Hepatocyte (in vitro differentiated cells): Measurements from ENCODE around the gene TMC1. TPM values are rescaled to one million over a fixed set of nuclear protein-coding genes. Genes with fewer than 3 reads are reported as not detected.

ENCODE experiments used
- DNase-seq: peaks from one replicate; pipeline ENCODE4 v3.0.0-alpha.2; 2016; ENCODE audit warnings: low spot score
- H2AFZ ChIP-seq: fragments of 200-600 bp; sonication (generic); 2 replicates; pipeline ENCODE4 v1.6.0; 2016; ENCODE audit warnings: antibody characterized with exemption, mild to moderate bottlenecking
- H3K27ac ChIP-seq: fragments of 200-600 bp; sonication (generic); 2 replicates; pipeline ENCODE4 v1.5.1; 2016; ENCODE audit warnings: mild to moderate bottlenecking
- H3K27me3 ChIP-seq: fragments of 200-600 bp; sonication (generic); 2 replicates; pipeline ENCODE4 v1.6.1; 2016
- H3K36me3 ChIP-seq: fragments of 200-600 bp; sonication (generic); replicated peaks from 2 replicates; pipeline ENCODE4 v1.5.1; 2016; ENCODE audit warnings: low read depth; ENCODE audit not compliant: insufficient read depth
- H3K4me1 ChIP-seq: fragments of 200-600 bp; sonication (generic); 2 replicates; pipeline ENCODE4 v1.5.1; 2016; ENCODE audit warnings: mild to moderate bottlenecking, moderate library complexity; ENCODE audit not compliant: insufficient read depth
- H3K4me2 ChIP-seq: fragments of 200-600 bp; sonication (generic); 2 replicates; pipeline ENCODE4 v1.6.0; 2016
- H3K4me3 ChIP-seq: fragments of 200-600 bp; sonication (generic); 2 replicates; pipeline ENCODE4 v1.5.1; 2016; ENCODE audit warnings: mild to moderate bottlenecking
- H3K79me2 ChIP-seq: fragments of 200-600 bp; sonication (generic); 2 replicates; pipeline ENCODE4 v1.6.0; 2017; ENCODE audit warnings: mild to moderate bottlenecking
- H3K9me2 ChIP-seq: fragments of 200-600 bp; sonication (generic); replicated peaks from 2 replicates; pipeline ENCODE4 v1.6.0; 2017; ENCODE audit warnings: mild to moderate bottlenecking; ENCODE audit not compliant: insufficient read depth
- H3K9me3 ChIP-seq: fragments of 200-600 bp; sonication (generic); 2 replicates; pipeline ENCODE4 v1.5.1; 2016; ENCODE audit warnings: low read depth, mild to moderate bottlenecking
- H4K20me1 ChIP-seq: fragments of 200-600 bp; sonication (generic); 2 replicates; pipeline ENCODE4 v1.6.0; 2016; ENCODE audit warnings: mild to moderate bottlenecking; ENCODE audit not compliant: insufficient read depth, poor library complexity, severe bottlenecking
- EZH2 ChIP-seq: fragments of 200-600 bp; sonication (generic); IDR thresholded peaks from 2 replicates; pipeline ENCODE4 v1.6.1; 2016; ENCODE audit warnings: antibody characterized with exemption, mild to moderate bottlenecking, borderline replicate concordance
- EZH2phosphoT487 ChIP-seq: fragments of 200-600 bp; sonication (generic); IDR thresholded peaks from one replicate; pipeline ENCODE4 v1.6.1; 2018; ENCODE audit warnings: antibody characterized with exemption, mild to moderate bottlenecking, low read depth, moderate library complexity; ENCODE audit not compliant: unreplicated experiment, severe bottlenecking
- WGBS: methylation state at CpG from one replicate; pipeline ENCODE4 v1.1.6; 2016; ENCODE audit warnings: low lambda C conversion rate; ENCODE audit errors: missing lambda C conversion rate; 5-methylcytosine and 5-hydroxymethylcytosine counted together
- polyA plus RNA-seq: library from polyadenylated mRNA; unstranded; fragments of >200 nt; fragmentation: Nextera tagmentation; extraction: Ambion mirVana; gene quantifications from 2 replicates; pipeline ENCODE4 v1.2.1, GENCODE V29; 2016
- total RNA-seq: library from RNA; depleted of rRNA; stranded (reverse); fragments of >200 nt; gene quantifications from 2 replicates; pipeline ENCODE4 v1.2.3, GENCODE V29; 2014
- TF ChIP-seq, protein P1 (sequence below): fragments of 200-600 bp; sonication (generic); IDR thresholded peaks from 2 replicates; pipeline ENCODE4 v1.5.1; 2016; ENCODE audit warnings: antibody characterized with exemption, mild to moderate bottlenecking; ENCODE audit not compliant: poor library complexity

The TMC1 gene
- total and polyA plus RNA-seq, 2 experiments from 2014 or later = 0.20 to 0.23 TPM

DNA sequence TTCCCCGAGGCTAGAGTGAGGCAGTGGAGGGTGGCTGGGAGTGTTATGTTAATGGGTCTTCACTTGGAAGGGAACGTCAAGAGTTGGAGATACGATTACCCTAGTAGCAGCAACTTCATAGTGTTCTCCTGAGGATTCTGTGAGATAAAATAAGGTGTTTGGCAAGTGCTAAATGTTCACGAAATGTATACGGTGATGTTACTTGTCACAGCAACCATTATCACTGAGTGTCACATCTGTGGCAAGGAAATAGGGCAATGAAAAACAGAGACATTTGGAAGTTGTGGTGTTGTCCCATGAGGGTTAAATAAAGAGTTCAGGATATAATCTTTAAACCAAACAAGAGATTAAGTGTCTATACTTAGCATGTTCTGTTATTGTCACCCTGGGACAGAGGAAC is 248.1 kb downstream of the TMC1 start:
- Histone ChIP-seq H4K20me1 (no peaks in the 10 kb centered on the region), H3K4me2 (no peak overlapping the region), H3K4me1 (no peaks in the 10 kb centered on the region), H3K27ac (no peak overlapping the region), H3K9me3 (no peaks in the 10 kb centered on the region), H3K27me3 (no peaks in the 10 kb centered on the region), H3K9me2 (no peaks in the 10 kb centered on the region), H3K79me2 (no peaks in the 10 kb centered on the region), H3K4me3 (no peak overlapping the region), H3K36me3 (no peaks in the 10 kb centered on the region), H2AFZ (no peak overlapping the region)
- no peak for TF ChIP-seq EZH2
- TF ChIP-seq, protein P1, sequence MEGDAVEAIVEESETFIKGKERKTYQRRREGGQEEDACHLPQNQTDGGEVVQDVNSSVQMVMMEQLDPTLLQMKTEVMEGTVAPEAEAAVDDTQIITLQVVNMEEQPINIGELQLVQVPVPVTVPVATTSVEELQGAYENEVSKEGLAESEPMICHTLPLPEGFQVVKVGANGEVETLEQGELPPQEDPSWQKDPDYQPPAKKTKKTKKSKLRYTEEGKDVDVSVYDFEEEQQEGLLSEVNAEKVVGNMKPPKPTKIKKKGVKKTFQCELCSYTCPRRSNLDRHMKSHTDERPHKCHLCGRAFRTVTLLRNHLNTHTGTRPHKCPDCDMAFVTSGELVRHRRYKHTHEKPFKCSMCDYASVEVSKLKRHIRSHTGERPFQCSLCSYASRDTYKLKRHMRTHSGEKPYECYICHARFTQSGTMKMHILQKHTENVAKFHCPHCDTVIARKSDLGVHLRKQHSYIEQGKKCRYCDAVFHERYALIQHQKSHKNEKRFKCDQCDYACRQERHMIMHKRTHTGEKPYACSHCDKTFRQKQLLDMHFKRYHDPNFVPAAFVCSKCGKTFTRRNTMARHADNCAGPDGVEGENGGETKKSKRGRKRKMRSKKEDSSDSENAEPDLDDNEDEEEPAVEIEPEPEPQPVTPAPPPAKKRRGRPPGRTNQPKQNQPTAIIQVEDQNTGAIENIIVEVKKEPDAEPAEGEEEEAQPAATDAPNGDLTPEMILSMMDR = no peak
- TF ChIP-seq EZH2phosphoT487 = no peak
- DNase-seq = no peak
- 78% methylated on average over 5 of the region's 5 CpGs for WGBS

DNA sequence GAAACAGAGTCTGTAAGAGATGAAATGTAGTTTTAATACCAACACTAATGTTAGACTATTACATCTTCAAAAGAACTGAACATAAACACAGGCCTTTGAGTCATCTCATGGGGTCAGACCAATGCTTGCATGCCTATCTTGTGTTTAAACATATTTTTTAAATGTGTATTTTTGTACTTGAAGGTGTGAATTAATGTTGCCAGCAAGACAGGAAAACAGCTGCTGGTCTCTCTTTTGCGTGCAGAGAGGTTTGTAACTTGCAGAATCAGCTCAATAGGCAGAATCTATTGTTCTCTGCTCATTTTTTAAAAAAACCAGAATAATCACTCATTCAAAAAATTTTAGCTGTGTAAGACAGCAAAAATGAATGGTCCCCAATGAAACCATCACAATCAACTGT is 251.3 kb downstream of the TMC1 start:
- Histone ChIP-seq H3K9me3 (no peaks in the 10 kb centered on the region), H3K4me1 (no peaks in the 10 kb centered on the region), H3K4me3 (no peak overlapping the region), H3K4me2 (no peak overlapping the region), H3K36me3 (no peaks in the 10 kb centered on the region), H4K20me1 (no peaks in the 10 kb centered on the region), H2AFZ (no peak overlapping the region), H3K79me2 (no peaks in the 10 kb centered on the region), H3K9me2 (no peaks in the 10 kb centered on the region), H3K27me3 (no peaks in the 10 kb centered on the region), H3K27ac (no peak overlapping the region)
- no peak for DNase-seq
- no peak for TF ChIP-seq EZH2phosphoT487
- TF ChIP-seq, protein P1 = no peak
- no peak for TF ChIP-seq EZH2
- WGBS = 78% methylated on average over 1 of the region's 1 CpG

DNA sequence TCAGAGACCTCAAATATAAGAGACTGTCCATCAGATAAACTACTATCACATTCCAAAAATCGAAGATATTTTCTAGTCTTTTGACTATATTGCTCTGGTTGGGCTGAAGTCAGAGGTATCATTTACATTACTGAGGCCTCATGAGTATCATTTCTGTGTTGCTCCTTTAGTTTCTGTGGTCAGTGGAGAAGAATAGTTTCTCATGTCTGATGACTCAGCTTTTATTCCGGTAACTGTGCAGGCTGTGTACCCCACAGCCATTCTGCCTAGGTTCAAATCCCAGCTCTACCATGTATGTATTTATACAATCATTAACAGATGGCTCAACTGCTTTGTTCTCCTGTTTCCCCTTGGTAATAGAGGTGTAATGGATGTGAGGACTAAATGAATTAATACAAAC is 252.2 kb downstream of the TMC1 start:
- Histone ChIP-seq H2AFZ (no peak overlapping the region), H3K27me3 (no peaks in the 10 kb centered on the region), H3K4me3 (no peak overlapping the region), H3K79me2 (no peaks in the 10 kb centered on the region), H3K9me2 (no peaks in the 10 kb centered on the region), H3K27ac (no peak overlapping the region), H4K20me1 (no peaks in the 10 kb centered on the region), H3K36me3 (no peaks in the 10 kb centered on the region), H3K4me2 (no peak overlapping the region), H3K9me3 (no peaks in the 10 kb centered on the region), H3K4me1 (no peaks in the 10 kb centered on the region)
- WGBS = 81% methylated on average over 2 of the region's 2 CpGs
- TF ChIP-seq EZH2 (no peak), EZH2phosphoT487 (no peak)
- TF ChIP-seq, protein P1 = no peak
- DNase-seq = no peak

DNA sequence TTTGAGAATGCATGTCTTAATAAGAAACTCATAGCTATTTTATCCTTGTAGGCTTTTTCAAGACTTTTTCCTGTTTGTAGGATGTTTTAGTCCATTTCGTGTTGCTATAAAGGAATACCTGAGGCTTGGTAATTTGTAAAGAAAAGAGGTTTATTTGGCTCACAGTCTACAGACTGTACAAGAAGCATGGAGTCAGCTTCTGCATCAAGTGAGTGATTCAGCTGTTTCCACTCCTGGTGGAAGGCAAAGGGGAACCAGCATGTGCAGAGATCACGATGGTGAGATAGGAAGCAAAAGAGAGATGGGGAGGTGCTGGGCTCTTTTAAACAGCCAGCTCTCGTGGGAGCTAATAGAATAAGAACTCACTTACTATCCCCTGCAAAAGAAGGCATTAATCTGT is 254.2 kb downstream of the TMC1 start:
- H3K4me3 ChIP-seq = no peak overlapping the region
- H2AFZ ChIP-seq = no peak overlapping the region
- H3K27me3 ChIP-seq = no peaks in the 10 kb centered on the region
- no peaks in the 10 kb centered on the region for H3K4me1 ChIP-seq
- H3K4me2 ChIP-seq = no peak overlapping the region
- WGBS = 77% methylated on average over 3 of the region's 3 CpGs
- H3K9me2 ChIP-seq = no peaks in the 10 kb centered on the region
- H3K79me2 ChIP-seq = no peaks in the 10 kb centered on the region
- TF ChIP-seq, protein P1 = no peak
- TF ChIP-seq EZH2 (no peak), EZH2phosphoT487 (no peak)
- H3K27ac ChIP-seq = no peak overlapping the region
- H3K36me3 ChIP-seq = no peaks in the 10 kb centered on the region
- H4K20me1 ChIP-seq = no peaks in the 10 kb centered on the region
- H3K9me3 ChIP-seq = no peaks in the 10 kb centered on the region
- DNase-seq = no peak
